Activated naive CD4-positive, alpha-beta T cell treated with anti-CD3 and anti-CD28 coated beads for 36 hours (primary cell): ENCODE data around the gene USP32. TPM values are rescaled to one million over a fixed set of nuclear protein-coding genes. Genes with fewer than 3 reads are reported as not detected.

ENCODE experiments used
- CTCF ChIA-PET: fragments of 350-600 bp; sonication (Branson Sonifier 250); formaldehyde crosslinking; loops from one replicate; lab custom pipeline; 2021; ENCODE audit warnings: antibody characterized with exemption; lab: Charles Lee
- DNase-seq: peaks from one replicate; pipeline ENCODE4 v3.0.0-alpha.2; 2020
- H3K27ac Mint-ChIP-seq: one replicate; pipeline ENCODE4 v1.8.0; 2021; ENCODE audit warnings: mild to moderate bottlenecking, mixed read lengths
- H3K27me3 Mint-ChIP-seq: one replicate; pipeline ENCODE4 v1.8.0; 2021; ENCODE audit warnings: low read depth, mixed read lengths
- H3K36me3 Mint-ChIP-seq: one replicate; pipeline ENCODE4 v1.8.0; 2021; ENCODE audit warnings: low read depth, mixed read lengths
- H3K4me1 Mint-ChIP-seq: one replicate; pipeline ENCODE4 v1.8.0; 2021; ENCODE audit warnings: low read depth, mixed read lengths
- H3K4me3 Mint-ChIP-seq: one replicate; pipeline ENCODE4 v1.8.0; 2021; ENCODE audit warnings: mild to moderate bottlenecking, moderate library complexity, mixed read lengths
- H3K9me3 Mint-ChIP-seq: one replicate; pipeline ENCODE4 v1.8.0; 2021; ENCODE audit warnings: mixed read lengths
- intact Hi-C: fragments of 100-400 bp; cut with micrococcal nuclease; formaldehyde crosslinking; loops from one replicate; pipeline ENCODE4 v1.15.1; 2023
- total RNA-seq, 2 experiments: library from RNA; stranded (reverse); gene quantifications; one replicate each; pipeline ENCODE4 v1.2.3, GENCODE V29; 2021

USP32 gene
- total RNA-seq, 2 experiments from 2014 or later, result 27.6 to 28.9 TPM

GRCh38 chr17:60398227-60398959 lies 6.5 kb upstream of the USP32 start:
- H3K4me1 Mint-ChIP-seq, result peaks cover 24% of the 10 kb centered on the region
- H3K27me3 Mint-ChIP-seq, result no peaks in the 10 kb centered on the region
- no peaks in the 10 kb centered on the region for H3K9me3 Mint-ChIP-seq
- no peak for DNase-seq
- intact Hi-C loops, result loop anchor here (10.0 kb wide), 2 partner anchors 614 to 694 kb away; partner anchors contain the start of genes PTRH2 and VMP1
- H3K4me3 Mint-ChIP-seq, result no peak overlapping the region
- CTCF ChIA-PET, result interaction anchor here (0.6 to 0.7 kb wide), 2 partner anchors 240 kb away, joined by 3 to 4 read pairs; no protein-coding TSS in a partner anchor
- no peak overlapping the region for H3K27ac Mint-ChIP-seq
- no peaks in the 10 kb centered on the region for H3K36me3 Mint-ChIP-seq

- no peaks in the 10 kb centered on the region for H3K27me3 Mint-ChIP-seq
- no peak overlapping the region for H3K27ac Mint-ChIP-seq
- H3K9me3 Mint-ChIP-seq, result no peaks in the 10 kb centered on the region
Measured at GRCh38 chr17:60396412-60396811, 4.5 kb upstream of the USP32 start.

GRCh38 chr17:60395508-60396065 lies 3.7 kb upstream of the USP32 start:
- Mint-ChIP-seq H3K36me3 (no peaks in the 10 kb centered on the region), H3K4me1 (peaks cover 34% of the 10 kb centered on the region), H3K9me3 (no peaks in the 10 kb centered on the region), H3K27me3 (no peaks in the 10 kb centered on the region), H3K27ac (no peak overlapping the region), H3K4me3 (no peak overlapping the region)
- CTCF ChIA-PET, result interaction anchor here (0.6 kb wide), 1 partner anchor 22 kb away, joined by 4 read pairs; no protein-coding TSS in a partner anchor
- DNase-seq, result no peak
- intact Hi-C loops, result loop anchor here (10.0 kb wide), 2 partner anchors 611 to 691 kb away; partner anchors contain the start of genes PTRH2 and VMP1

More at GRCh38 chr17:60396412-60396811, 4.5 kb upstream of the USP32 start:
- intact Hi-C loops, result loop anchor here (10.0 kb wide), 2 partner anchors 612 to 692 kb away; partner anchors contain the start of genes PTRH2 and VMP1
- Mint-ChIP-seq H3K4me1 (peaks cover 28% of the 10 kb centered on the region), H3K36me3 (no peaks in the 10 kb centered on the region), H3K4me3 (no peak overlapping the region)
- DNase-seq, result no peak
- CTCF ChIA-PET, result no interaction called here

- intact Hi-C loops, result loop anchor here (2.0 to 10.0 kb wide), 6 partner anchors 131 to 689 kb away; partner anchors contain the start of genes HEATR6, PTRH2, RPS6KB1 and TUBD1
- H3K27ac Mint-ChIP-seq, result no peak overlapping the region
- H3K9me3 Mint-ChIP-seq, result no peaks in the 10 kb centered on the region
- no peak for DNase-seq
- peak overlapping the region; percentile 16 for H3K4me3 Mint-ChIP-seq
- no peaks in the 10 kb centered on the region for H3K27me3 Mint-ChIP-seq
- H3K36me3 Mint-ChIP-seq, result no peaks in the 10 kb centered on the region
- CTCF ChIA-PET, result interaction anchor here (0.6 kb wide), 1 partner anchor 357 kb away, joined by 3 read pairs; no protein-coding TSS in a partner anchor
- H3K4me1 Mint-ChIP-seq, result peaks cover 42% of the 10 kb centered on the region
Measured at GRCh38 chr17:60393840-60394723, 2.1 kb upstream of the USP32 start.

- peak overlapping the region; percentile 89 for H3K4me3 Mint-ChIP-seq
- H3K36me3 Mint-ChIP-seq, result no peaks in the 10 kb centered on the region
- H3K27ac Mint-ChIP-seq, result peak overlapping the region; percentile 96
- H3K4me1 Mint-ChIP-seq, result peaks cover 47% of the 10 kb centered on the region
- peak; percentile 65 for DNase-seq
- no peaks in the 10 kb centered on the region for H3K9me3 Mint-ChIP-seq
- intact Hi-C loops, result loop anchor here (1.0 to 10.0 kb wide), 11 partner anchors 38 to 1238 kb away; partner anchors contain the start of genes BCAS3, HEATR6, PPM1D and PRR11
- CTCF ChIA-PET, result interaction anchor here (1.0 kb wide), 1 partner anchor 12 kb away, joined by 3 read pairs; no protein-coding TSS in a partner anchor
- H3K27me3 Mint-ChIP-seq, result no peaks in the 10 kb centered on the region
Measured at GRCh38 chr17:60392845-60393702, 1.1 kb upstream of the USP32 start.

- intact Hi-C loops, result loop anchor here (1.0 to 10.0 kb wide), 11 partner anchors 36 to 1236 kb away; partner anchors contain the start of genes BCAS3, HEATR6, PPM1D and PRR11
- Mint-ChIP-seq H3K4me1 (peaks cover 47% of the 10 kb centered on the region), H3K27me3 (no peaks in the 10 kb centered on the region), H3K9me3 (no peaks in the 10 kb centered on the region), H3K27ac (peak overlapping the region; percentile 73), H3K4me3 (peak overlapping the region; percentile 89), H3K36me3 (no peaks in the 10 kb centered on the region)
- CTCF ChIA-PET, result interaction anchor here (0.8 kb wide), 1 partner anchor 20 kb away, joined by 3 read pairs; no protein-coding TSS in a partner anchor
- no peak for DNase-seq
Measured at GRCh38 chr17:60391471-60392041, 377 bp downstream of the USP32 start.

GRCh38 chr17:60390925-60391470 lies 935 bp downstream of the USP32 start:
- Mint-ChIP-seq H3K9me3 (no peaks in the 10 kb centered on the region), H3K27me3 (no peaks in the 10 kb centered on the region), H3K36me3 (no peaks in the 10 kb centered on the region), H3K4me1 (peaks cover 47% of the 10 kb centered on the region), H3K27ac (peak overlapping the region; percentile 73), H3K4me3 (peak overlapping the region; percentile 89)
- DNase-seq, result peak; percentile 41
- CTCF ChIA-PET, result no interaction called here
- intact Hi-C loops, result loop anchor here (5.0 to 10.0 kb wide), 3 partner anchors 499 to 686 kb away; partner anchors contain the start of genes PTRH2, RPS6KB1, TUBD1 and VMP1

GRCh38 chr17:60390186-60390585 lies 1.7 kb downstream of the USP32 start:
- CTCF ChIA-PET, result interaction anchor here (0.6 kb wide), 1 partner anchor 31 kb away, joined by 4 read pairs; no protein-coding TSS in a partner anchor
- H3K4me3 Mint-ChIP-seq, result peak overlapping the region; percentile 89
- no peaks in the 10 kb centered on the region for H3K9me3 Mint-ChIP-seq
- H3K27me3 Mint-ChIP-seq, result no peaks in the 10 kb centered on the region
- peaks cover 47% of the 10 kb centered on the region for H3K4me1 Mint-ChIP-seq
- no peaks in the 10 kb centered on the region for H3K36me3 Mint-ChIP-seq
- peak; percentile 9 for DNase-seq
- H3K27ac Mint-ChIP-seq, result no peak overlapping the region
- intact Hi-C loops, result loop anchor here (5.0 to 10.0 kb wide), 3 partner anchors 498 to 685 kb away; partner anchors contain the start of genes PTRH2, RPS6KB1, TUBD1 and VMP1

- H3K4me1 Mint-ChIP-seq, result peaks cover 51% of the 10 kb centered on the region
- H3K27ac Mint-ChIP-seq, result no peak overlapping the region
- no peak overlapping the region for H3K4me3 Mint-ChIP-seq
- DNase-seq, result no peak
- no peaks in the 10 kb centered on the region for H3K27me3 Mint-ChIP-seq
- CTCF ChIA-PET, result interaction anchor here (0.5 to 0.8 kb wide), 2 partner anchors 47 to 118 kb away, joined by 3 read pairs; no protein-coding TSS in a partner anchor
- H3K36me3 Mint-ChIP-seq, result no peaks in the 10 kb centered on the region
- intact Hi-C loops, result no loop called here
- H3K9me3 Mint-ChIP-seq, result no peaks in the 10 kb centered on the region
Measured at GRCh38 chr17:60388742-60389141, 3.2 kb downstream of the USP32 start.

GRCh38 chr17:60387666-60388065 lies 4.3 kb downstream of the USP32 start:
- Mint-ChIP-seq H3K27me3 (no peaks in the 10 kb centered on the region), H3K36me3 (no peaks in the 10 kb centered on the region), H3K27ac (no peak overlapping the region), H3K4me3 (no peak overlapping the region), H3K9me3 (no peaks in the 10 kb centered on the region), H3K4me1 (peaks cover 50% of the 10 kb centered on the region)
- DNase-seq, result no peak
- intact Hi-C loops, result no loop called here
- CTCF ChIA-PET, result no interaction called here
